NCI-H1417 treated with DMSO at 0.1 percent for 48 hours (cell line): Measurements from ENCODE around the gene SORCS3.

Experiments used
- DNase-seq: peaks from one replicate; lab custom pipeline; 2025; lab: John Stamatoyannopoulos, UW

The SORCS3 gene

GRCh38 chr10:105017116-105017515 is 376.0 kb downstream of the SORCS3 start:
- DNase-seq = no peak

GRCh38 chr10:105017691-105018090 is 376.6 kb downstream of the SORCS3 start:
- no peak for DNase-seq

GRCh38 chr10:105023211-105024111 is 382.4 kb downstream of the SORCS3 start:
- DNase-seq = no peak

GRCh38 chr10:105024184-105024583 is 383.1 kb downstream of the SORCS3 start:
- DNase-seq = no peak

- no peak for DNase-seq
Measured at GRCh38 chr10:105025092-105025491, 384.0 kb downstream of the SORCS3 start.

- DNase-seq = no peak
Measured at GRCh38 chr10:105026566-105026965, 385.5 kb downstream of the SORCS3 start.

GRCh38 chr10:105029286-105029685 is 388.2 kb downstream of the SORCS3 start:
- DNase-seq = no peak

- DNase-seq = no peak
Measured at GRCh38 chr10:105037022-105037421, 395.9 kb downstream of the SORCS3 start.

- no peak for DNase-seq
Measured at GRCh38 chr10:105041956-105042355, 400.9 kb downstream of the SORCS3 start.

- no peak for DNase-seq
Measured at GRCh38 chr10:105042906-105043552, 401.9 kb downstream of the SORCS3 start.

GRCh38 chr10:105044902-105045301 is 403.8 kb downstream of the SORCS3 start:
- DNase-seq = no peak

GRCh38 chr10:105056413-105056812 is 415.3 kb downstream of the SORCS3 start:
- DNase-seq = no peak

- DNase-seq = no peak
Measured at GRCh38 chr10:105062951-105063350, 421.9 kb downstream of the SORCS3 start.

- DNase-seq = no peak
Measured at GRCh38 chr10:105063796-105064195, 422.7 kb downstream of the SORCS3 start.

GRCh38 chr10:105068497-105068896 is 427.4 kb downstream of the SORCS3 start:
- DNase-seq = no peak

- DNase-seq = no peak
Measured at GRCh38 chr10:105070249-105070648, 429.2 kb downstream of the SORCS3 start.

GRCh38 chr10:105070952-105071351 is 429.9 kb downstream of the SORCS3 start:
- no peak for DNase-seq

GRCh38 chr10:105071980-105072379 is 430.9 kb downstream of the SORCS3 start:
- DNase-seq = no peak

- no peak for DNase-seq
Measured at GRCh38 chr10:105073999-105074398, 432.9 kb downstream of the SORCS3 start.

GRCh38 chr10:105075031-105075430 is 433.9 kb downstream of the SORCS3 start:
- DNase-seq = no peak

GRCh38 chr10:105085980-105086379 is 444.9 kb downstream of the SORCS3 start:
- no peak for DNase-seq

GRCh38 chr10:105094048-105094447 is 453.0 kb downstream of the SORCS3 start:
- no peak for DNase-seq

- no peak for DNase-seq
Measured at GRCh38 chr10:105096316-105096715, 455.2 kb downstream of the SORCS3 start.
